Neural progenitor cell (in vitro differentiated cells): Measurements from ENCODE around the gene MEGF9. TPM values are rescaled to one million over a fixed set of nuclear protein-coding genes. Genes with fewer than 3 reads are reported as not detected.

Source experiments
- DNase-seq: peaks from one replicate; pipeline ENCODE4 v3.0.0-alpha.2; 2016; ENCODE audit warnings: low spot score
- H2AFZ ChIP-seq: fragments of 200-600 bp; sonication (generic); replicated peaks from 2 replicates; pipeline ENCODE4 v1.6.1; 2016; ENCODE audit warnings: antibody characterized with exemption
- H3F3A ChIP-seq: fragments of 200-600 bp; sonication (generic); 2 replicates; pipeline ENCODE4 v1.6.1; 2016; ENCODE audit warnings: antibody characterized with exemption, low read depth
- H3K27ac ChIP-seq: fragments of 200-600 bp; sonication (generic); 2 replicates; pipeline ENCODE4 v1.5.1; 2016; ENCODE audit warnings: mild to moderate bottlenecking
- H3K27me3 ChIP-seq: fragments of 200-600 bp; sonication (generic); 2 replicates; pipeline ENCODE4 v1.6.1; 2016; ENCODE audit warnings: mild to moderate bottlenecking, moderate library complexity
- H3K36me3 ChIP-seq: fragments of 200-600 bp; sonication (generic); 2 replicates; pipeline ENCODE4 v1.5.1; 2016
- H3K4me1 ChIP-seq: fragments of 200-600 bp; sonication (generic); 2 replicates; pipeline ENCODE4 v1.6.1; 2016; ENCODE audit warnings: mixed run types
- H3K4me2 ChIP-seq: fragments of 200-600 bp; sonication (generic); 2 replicates; pipeline ENCODE4 v1.6.1; 2016
- H3K4me3 ChIP-seq: fragments of 200-600 bp; sonication (generic); 2 replicates; pipeline ENCODE4 v1.5.1; 2016
- H3K79me2 ChIP-seq: fragments of 200-600 bp; sonication (generic); 2 replicates; pipeline ENCODE4 v1.6.1; 2016; ENCODE audit warnings: low read depth
- H3K9ac ChIP-seq: fragments of 200-600 bp; sonication (generic); 2 replicates; pipeline ENCODE4 v1.6.1; 2016
- H3K9me3 ChIP-seq: fragments of 200-600 bp; sonication (generic); 2 replicates; pipeline ENCODE4 v1.5.1; 2016; ENCODE audit warnings: low read depth
- H4K20me1 ChIP-seq: fragments of 200-600 bp; sonication (generic); 2 replicates; pipeline ENCODE4 v1.6.1; 2016; ENCODE audit warnings: low read depth
- H3K27ac Mint-ChIP-seq: 3 replicates; pipeline ENCODE4 v1.8.0; 2021; ENCODE audit warnings: mixed read lengths
- H3K27me3 Mint-ChIP-seq: 2 replicates; pipeline ENCODE4 v1.8.0; 2022; ENCODE audit warnings: low read depth, mild to moderate bottlenecking, inconsistent platforms, moderate library complexity, mixed read lengths; ENCODE audit not compliant: insufficient read depth
- H3K36me3 Mint-ChIP-seq: 3 replicates; pipeline ENCODE4 v1.8.0; 2021; ENCODE audit warnings: mixed read lengths
- H3K4me1 Mint-ChIP-seq: 3 replicates; pipeline ENCODE4 v1.8.0; 2021; ENCODE audit warnings: mixed read lengths
- H3K4me3 Mint-ChIP-seq: 3 replicates; pipeline ENCODE4 v1.8.0; 2021; ENCODE audit warnings: mild to moderate bottlenecking, moderate library complexity, mixed read lengths
- H3K9me3 Mint-ChIP-seq: 3 replicates; pipeline ENCODE4 v1.8.0; 2020; ENCODE audit warnings: mixed read lengths
- CTCF ChIP-seq: fragments of 200-600 bp; sonication (generic); IDR thresholded peaks from 2 replicates; pipeline ENCODE4 v1.5.1; 2017; ENCODE audit warnings: antibody characterized with exemption, mild to moderate bottlenecking
- EZH2 ChIP-seq: fragments of 200-600 bp; sonication (generic); IDR thresholded peaks from 2 replicates; pipeline ENCODE4 v1.6.1; 2017; ENCODE audit warnings: antibody characterized with exemption, mild to moderate bottlenecking, moderate library complexity
- EZH2phosphoT487 ChIP-seq: fragments of 200-600 bp; sonication (generic); IDR thresholded peaks from 2 replicates; pipeline ENCODE4 v1.6.1; 2017; ENCODE audit warnings: antibody characterized with exemption
- total RNA-seq: library from RNA; depleted of rRNA; stranded (reverse); fragments of >200 nt; gene quantifications from 2 replicates; pipeline ENCODE4 v1.2.3, GENCODE V29; 2015; ENCODE audit warnings: low replicate concordance

The MEGF9 gene
- total RNA-seq, 1 donor from 2014 or later: 6.2 TPM

GRCh38 chr9:120711841-120712538 is 2.3 kb downstream of the MEGF9 start:
- Histone ChIP-seq H3K27me3 (peaks cover 17% of the 10 kb centered on the region), H3K4me2 (peak overlapping the region; percentile 99), H3F3A (peaks cover 16% of the 10 kb centered on the region), H3K4me1 (peaks cover 25% of the 10 kb centered on the region), H4K20me1 (peaks cover 4% of the 10 kb centered on the region), H3K79me2 (peaks cover 21% of the 10 kb centered on the region), H3K27ac (no peak overlapping the region), H3K4me3 (peak overlapping the region; percentile 71), H3K36me3 (no peaks in the 10 kb centered on the region), H3K9me3 (no peaks in the 10 kb centered on the region), H3K9ac (no peak overlapping the region), H2AFZ (no peak overlapping the region)
- Mint-ChIP-seq H3K9me3 (no peaks in the 10 kb centered on the region), H3K27me3 (peaks cover 4% of the 10 kb centered on the region), H3K4me3 (peak overlapping the region; percentile 94), H3K4me1 (peaks cover 46% of the 10 kb centered on the region), H3K27ac (no peak overlapping the region), H3K36me3 (peaks cover 1% of the 10 kb centered on the region)
- DNase-seq: no peak
- TF ChIP-seq EZH2phosphoT487 (no peak), EZH2 (no peak), CTCF (no peak)

DNA sequence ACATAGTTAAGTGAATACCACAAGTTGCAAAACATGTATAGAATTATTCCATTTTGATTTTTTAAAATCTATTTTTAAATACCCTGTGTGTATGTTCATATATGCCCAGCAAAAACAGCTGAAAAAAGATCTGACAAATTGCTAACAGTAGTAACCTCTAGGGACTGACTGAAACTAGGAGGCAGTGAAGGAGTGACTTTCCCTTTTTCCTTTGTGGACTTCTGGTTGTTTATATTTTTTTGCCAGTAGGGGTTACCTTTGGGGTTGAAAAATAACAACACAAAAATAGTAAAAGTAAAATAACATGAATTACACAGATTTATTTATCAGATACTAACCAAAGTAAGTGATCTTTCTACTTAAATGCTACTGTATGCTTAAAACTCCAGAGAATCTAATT is 2.9 kb downstream of the MEGF9 start:
- Histone ChIP-seq H3K9me3 (no peaks in the 10 kb centered on the region), H2AFZ (no peak overlapping the region), H3K27me3 (peaks cover 17% of the 10 kb centered on the region), H3F3A (peaks cover 16% of the 10 kb centered on the region), H3K4me3 (no peak overlapping the region), H3K79me2 (peaks cover 21% of the 10 kb centered on the region), H3K4me2 (no peak overlapping the region), H4K20me1 (peaks cover 4% of the 10 kb centered on the region), H3K9ac (no peak overlapping the region), H3K27ac (no peak overlapping the region), H3K4me1 (peaks cover 25% of the 10 kb centered on the region), H3K36me3 (no peaks in the 10 kb centered on the region)
- Mint-ChIP-seq H3K27me3 (peaks cover 4% of the 10 kb centered on the region), H3K4me1 (peaks cover 44% of the 10 kb centered on the region), H3K36me3 (peaks cover 1% of the 10 kb centered on the region), H3K27ac (no peak overlapping the region), H3K4me3 (peak overlapping the region; percentile 94), H3K9me3 (no peaks in the 10 kb centered on the region)
- TF ChIP-seq CTCF: no peak
- no peak for TF ChIP-seq EZH2phosphoT487
- no peak for TF ChIP-seq EZH2
- no peak for DNase-seq

GRCh38 chr9:120710110-120710981 is 3.9 kb downstream of the MEGF9 start:
- no peak overlapping the region for H2AFZ ChIP-seq
- no peaks in the 10 kb centered on the region for H3K9me3 Mint-ChIP-seq
- peak overlapping the region; percentile 1 for H3K4me2 ChIP-seq

More at GRCh38 chr9:120710110-120710981, 3.9 kb downstream of the MEGF9 start:
- H4K20me1 ChIP-seq: peaks cover 4% of the 10 kb centered on the region
- no peak overlapping the region for H3K9ac ChIP-seq
- Mint-ChIP-seq H3K27me3 (peaks cover 4% of the 10 kb centered on the region), H3K27ac (no peak overlapping the region), H3K4me3 (no peak overlapping the region), H3K4me1 (peaks cover 44% of the 10 kb centered on the region), H3K36me3 (peaks cover 1% of the 10 kb centered on the region)
- peak; percentile 28 for DNase-seq
- H3K27me3 ChIP-seq: peaks cover 17% of the 10 kb centered on the region
- peaks cover 21% of the 10 kb centered on the region for H3K79me2 ChIP-seq
- H3F3A ChIP-seq: peaks cover 10% of the 10 kb centered on the region
- H3K4me1 ChIP-seq: peaks cover 20% of the 10 kb centered on the region
- H3K4me3 ChIP-seq: no peak overlapping the region
- no peaks in the 10 kb centered on the region for H3K9me3 ChIP-seq
- no peaks in the 10 kb centered on the region for H3K36me3 ChIP-seq
- H3K27ac ChIP-seq: no peak overlapping the region
- TF ChIP-seq EZH2: no peak
- no peak for TF ChIP-seq CTCF
- no peak for TF ChIP-seq EZH2phosphoT487
